OCI-LY3 (cell line): ENCODE data around the gene GORAB.

Experiments
- H2AFZ ChIP-seq: fragments of 200-600, 300-600 bp; shearing (Covaris generic); 2 replicates; pipeline ENCODE4 v1.6.0; 2014; ENCODE audit warnings: antibody characterized with exemption, low read depth, low read length
- H3K27ac ChIP-seq: fragments of 200-600, 300-600 bp; sonication (generic); 2 replicates; pipeline ENCODE4 v1.5.1; 2014; ENCODE audit warnings: mild to moderate bottlenecking, low read length, moderate library complexity, mixed read lengths
- H3K27me3 ChIP-seq: fragments of 200-600, 300-600 bp; sonication (generic); 2 replicates; pipeline ENCODE4 v1.6.1; 2014; ENCODE audit warnings: low read depth, low read length, mixed read lengths
- H3K36me3 ChIP-seq: fragments of 200-600, 300-600 bp; sonication (generic); replicated peaks from 2 replicates; pipeline ENCODE3; 2014; ENCODE audit warnings: low read depth, low read length, mixed read lengths
- H3K4me1 ChIP-seq: fragments of 300-600, 200-600 bp; sonication (generic); 2 replicates; pipeline ENCODE4 v1.6.1; 2014; ENCODE audit warnings: low read length, mixed read lengths
- H3K4me2 ChIP-seq: fragments of 200-600, 300-600 bp; sonication (generic); 2 replicates; pipeline ENCODE4 v1.6.1; 2014; ENCODE audit warnings: low read length, mixed read lengths
- H3K4me3 ChIP-seq: fragments of 300-600, 200-600 bp; sonication (generic); 2 replicates; pipeline ENCODE4 v1.5.1; 2014; ENCODE audit warnings: antibody characterized with exemption, mild to moderate bottlenecking, low read length, moderate library complexity
- H3K79me2 ChIP-seq: fragments of 300-600, 200-600 bp; shearing (Covaris generic); 2 replicates; pipeline ENCODE4 v1.6.1; 2014; ENCODE audit warnings: mild to moderate bottlenecking, low read length, mixed read lengths
- H3K9ac ChIP-seq: fragments of 300-600, 200-600 bp; shearing (Covaris generic); 2 replicates; pipeline ENCODE4 v1.6.0; 2014; ENCODE audit warnings: mild to moderate bottlenecking, low read length, moderate library complexity
- H3K9me3 ChIP-seq: fragments of 200-600, 300-600 bp; shearing (Covaris generic); 2 replicates; pipeline ENCODE4 v1.6.1; 2014; ENCODE audit warnings: low read length, mixed read lengths; ENCODE audit not compliant: insufficient read depth
- H4K20me1 ChIP-seq: fragments of 200-600, 300-600 bp; sonication (generic); 2 replicates; pipeline ENCODE4 v1.6.1; 2016; ENCODE audit warnings: low read length, mixed read lengths; ENCODE audit not compliant: insufficient read depth
- EZH2phosphoT487 ChIP-seq: fragments of 200-600 bp; shearing (Covaris generic); IDR thresholded peaks from 2 replicates; pipeline ENCODE4 v1.6.1; 2018; ENCODE audit warnings: antibody characterized with exemption, mixed run types, low read depth
- TF ChIP-seq, protein P1 (sequence below): fragments of 200-600, 300-600 bp; sonication (generic); IDR thresholded peaks from 2 replicates; pipeline ENCODE4 v1.5.1; 2014; ENCODE audit warnings: antibody characterized with exemption, low read length, low read depth

GORAB gene

DNA sequence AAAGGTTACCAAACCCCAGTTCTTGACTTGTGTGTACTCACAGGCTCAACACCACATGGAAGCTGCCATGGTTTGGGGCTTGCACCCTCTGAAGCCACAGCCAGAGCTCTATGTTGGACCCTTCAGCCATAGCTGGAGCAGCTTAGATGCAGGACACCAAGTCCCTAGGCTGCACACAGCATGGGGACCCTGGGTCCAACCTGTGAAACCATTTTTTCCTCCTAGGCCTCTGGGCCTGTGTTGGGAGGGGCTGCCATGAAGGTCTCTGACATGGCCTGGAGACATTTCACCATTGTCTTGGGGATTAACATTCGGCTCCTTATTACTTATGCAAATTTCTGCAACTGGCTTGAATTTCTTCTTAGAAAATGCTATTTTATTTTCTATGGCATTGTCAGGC, 69.9 kb downstream of the GORAB start:
- no peak overlapping the region for H3K4me2 ChIP-seq
- H3K9ac ChIP-seq: no peak overlapping the region
- TF ChIP-seq, protein P1, sequence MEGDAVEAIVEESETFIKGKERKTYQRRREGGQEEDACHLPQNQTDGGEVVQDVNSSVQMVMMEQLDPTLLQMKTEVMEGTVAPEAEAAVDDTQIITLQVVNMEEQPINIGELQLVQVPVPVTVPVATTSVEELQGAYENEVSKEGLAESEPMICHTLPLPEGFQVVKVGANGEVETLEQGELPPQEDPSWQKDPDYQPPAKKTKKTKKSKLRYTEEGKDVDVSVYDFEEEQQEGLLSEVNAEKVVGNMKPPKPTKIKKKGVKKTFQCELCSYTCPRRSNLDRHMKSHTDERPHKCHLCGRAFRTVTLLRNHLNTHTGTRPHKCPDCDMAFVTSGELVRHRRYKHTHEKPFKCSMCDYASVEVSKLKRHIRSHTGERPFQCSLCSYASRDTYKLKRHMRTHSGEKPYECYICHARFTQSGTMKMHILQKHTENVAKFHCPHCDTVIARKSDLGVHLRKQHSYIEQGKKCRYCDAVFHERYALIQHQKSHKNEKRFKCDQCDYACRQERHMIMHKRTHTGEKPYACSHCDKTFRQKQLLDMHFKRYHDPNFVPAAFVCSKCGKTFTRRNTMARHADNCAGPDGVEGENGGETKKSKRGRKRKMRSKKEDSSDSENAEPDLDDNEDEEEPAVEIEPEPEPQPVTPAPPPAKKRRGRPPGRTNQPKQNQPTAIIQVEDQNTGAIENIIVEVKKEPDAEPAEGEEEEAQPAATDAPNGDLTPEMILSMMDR: no peak
- TF ChIP-seq EZH2phosphoT487: no peak

More for the DNA sequence above, 69.9 kb downstream of the GORAB start:
- H3K4me1 ChIP-seq: no peaks in the 10 kb centered on the region
- H3K27me3 ChIP-seq: no peaks in the 10 kb centered on the region
- H4K20me1 ChIP-seq: no peaks in the 10 kb centered on the region
- H3K36me3 ChIP-seq: no peaks in the 10 kb centered on the region
- H3K9me3 ChIP-seq: peaks cover 5% of the 10 kb centered on the region; the same call in 1 of the 2 replicates
- no peak overlapping the region for H3K4me3 ChIP-seq
- H3K79me2 ChIP-seq: no peaks in the 10 kb centered on the region
- H3K27ac ChIP-seq: no peak overlapping the region
- H2AFZ ChIP-seq: no peak overlapping the region
